T-helper 1 cell treated with Interleukin-12 subunit alpha and Interleukin-12 subunit beta and Interleukin-4 antibody, amounts not matched to agents 30 μg/mL and 1 μg/mL, for 36 hours (primary cell): ENCODE results near the gene ADAMTS7.
"Not testable (repeated sequence)": the region's sequence is repeated elsewhere in the genome, so short reads cannot be mapped to it uniquely, and the experiment has no call there.

Source experiments
- H3K27ac Mint-ChIP-seq: one replicate; pipeline ENCODE4 v1.8.0; 2021; ENCODE audit warnings: mild to moderate bottlenecking, mixed read lengths
- H3K27me3 Mint-ChIP-seq: one replicate; pipeline ENCODE4 v1.8.0; 2021; ENCODE audit warnings: low read depth, mixed read lengths
- H3K36me3 Mint-ChIP-seq: one replicate; pipeline ENCODE4 v1.8.0; 2021; ENCODE audit warnings: low read depth, mixed read lengths
- H3K4me1 Mint-ChIP-seq: one replicate; pipeline ENCODE4 v1.8.0; 2021; ENCODE audit warnings: low read depth, mixed read lengths
- H3K4me3 Mint-ChIP-seq: one replicate; pipeline ENCODE4 v1.8.0; 2021; ENCODE audit warnings: mild to moderate bottlenecking, moderate library complexity, mixed read lengths
- H3K9me3 Mint-ChIP-seq: one replicate; pipeline ENCODE4 v1.8.0; 2021; ENCODE audit warnings: mixed read lengths

Gene ADAMTS7

DNA sequence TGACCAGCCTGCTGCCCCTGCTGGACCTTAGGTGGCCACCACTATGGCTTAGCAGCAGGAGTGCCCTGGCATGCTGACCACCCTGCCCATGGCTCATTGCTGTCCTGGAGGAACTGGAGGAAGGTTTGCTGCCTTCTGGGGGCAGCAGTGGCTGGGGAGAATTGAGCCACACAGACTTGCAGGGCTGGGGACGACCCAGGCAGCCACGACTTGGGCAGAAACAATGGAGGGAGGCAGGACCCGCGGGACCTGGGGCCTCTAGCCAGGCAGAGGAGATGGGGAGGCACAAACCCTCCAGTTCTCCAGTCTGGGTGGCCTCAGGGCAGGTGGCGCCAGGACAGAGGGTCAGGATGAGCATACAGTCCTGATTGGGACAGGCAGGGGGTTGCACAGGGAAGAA is 32.8 kb downstream of the ADAMTS7 start:
- Mint-ChIP-seq H3K4me1 (no peaks in the 10 kb centered on the region), H3K27me3 (no peaks in the 10 kb centered on the region), H3K9me3 (no peaks in the 10 kb centered on the region), H3K4me3 (no peak overlapping the region), H3K36me3 (no peaks in the 10 kb centered on the region), H3K27ac (no peak overlapping the region)

DNA sequence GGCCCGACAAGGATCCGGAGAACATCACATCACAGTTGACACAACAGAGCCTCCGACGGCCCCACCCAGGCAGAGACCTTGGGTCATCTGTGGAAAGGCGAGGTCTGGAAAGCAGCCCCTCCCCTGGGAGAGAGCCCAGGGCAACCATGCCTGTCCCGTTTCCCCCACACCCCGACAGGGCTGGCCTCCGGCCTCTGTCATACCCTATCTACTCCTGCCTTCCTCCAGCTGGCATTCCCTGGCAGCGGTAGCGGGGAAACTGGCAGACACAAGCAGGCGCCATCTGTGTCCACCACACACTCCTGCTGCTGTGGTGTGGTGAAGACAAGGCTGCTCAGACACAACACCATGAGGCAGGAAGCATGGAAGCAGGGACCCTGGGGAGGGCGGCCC is 33.3 kb downstream of the ADAMTS7 start:
- not testable (repeated sequence) for H3K27me3 Mint-ChIP-seq, H3K9me3 Mint-ChIP-seq, H3K4me1 Mint-ChIP-seq, H3K4me3 Mint-ChIP-seq, H3K36me3 Mint-ChIP-seq
- peak overlapping the region; percentile 26 for H3K27ac Mint-ChIP-seq

DNA sequence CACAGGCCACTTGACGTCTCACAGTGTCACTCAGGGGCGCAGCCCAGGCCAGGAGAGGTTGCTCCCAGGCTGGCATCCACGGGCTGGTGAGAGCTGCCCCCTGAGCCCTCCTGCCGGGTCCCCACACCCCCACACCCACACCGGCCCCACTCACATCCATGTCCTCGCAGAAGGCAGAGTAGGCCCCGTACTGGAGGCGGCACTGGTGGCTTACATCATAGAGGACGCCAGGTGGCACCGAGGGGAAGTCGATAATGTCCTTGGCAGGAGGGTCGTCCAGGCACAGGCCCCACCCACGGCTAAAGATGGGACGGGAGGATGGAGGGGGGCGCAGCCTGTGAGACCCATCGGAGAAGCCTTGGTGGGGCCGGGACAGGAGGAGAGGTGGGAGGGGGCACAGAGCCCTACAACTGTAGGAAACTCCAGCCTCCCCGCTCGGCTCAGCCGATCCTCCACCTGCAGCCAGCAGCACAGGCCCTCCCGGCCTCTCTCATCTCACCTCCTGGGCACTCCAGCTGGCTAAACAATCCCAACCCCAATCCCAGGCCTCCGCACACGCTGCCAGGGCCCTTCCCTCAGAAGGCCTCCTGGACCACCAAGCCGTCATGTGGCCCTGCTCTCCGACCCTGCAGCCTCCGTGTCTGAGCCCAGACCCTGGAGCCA is 33.8 kb downstream of the ADAMTS7 start:
- H3K27me3 Mint-ChIP-seq, H3K36me3 Mint-ChIP-seq, H3K9me3 Mint-ChIP-seq, H3K4me1 Mint-ChIP-seq, H3K4me3 Mint-ChIP-seq: not testable (repeated sequence)
- H3K27ac Mint-ChIP-seq, result peak overlapping the region; percentile 26

DNA sequence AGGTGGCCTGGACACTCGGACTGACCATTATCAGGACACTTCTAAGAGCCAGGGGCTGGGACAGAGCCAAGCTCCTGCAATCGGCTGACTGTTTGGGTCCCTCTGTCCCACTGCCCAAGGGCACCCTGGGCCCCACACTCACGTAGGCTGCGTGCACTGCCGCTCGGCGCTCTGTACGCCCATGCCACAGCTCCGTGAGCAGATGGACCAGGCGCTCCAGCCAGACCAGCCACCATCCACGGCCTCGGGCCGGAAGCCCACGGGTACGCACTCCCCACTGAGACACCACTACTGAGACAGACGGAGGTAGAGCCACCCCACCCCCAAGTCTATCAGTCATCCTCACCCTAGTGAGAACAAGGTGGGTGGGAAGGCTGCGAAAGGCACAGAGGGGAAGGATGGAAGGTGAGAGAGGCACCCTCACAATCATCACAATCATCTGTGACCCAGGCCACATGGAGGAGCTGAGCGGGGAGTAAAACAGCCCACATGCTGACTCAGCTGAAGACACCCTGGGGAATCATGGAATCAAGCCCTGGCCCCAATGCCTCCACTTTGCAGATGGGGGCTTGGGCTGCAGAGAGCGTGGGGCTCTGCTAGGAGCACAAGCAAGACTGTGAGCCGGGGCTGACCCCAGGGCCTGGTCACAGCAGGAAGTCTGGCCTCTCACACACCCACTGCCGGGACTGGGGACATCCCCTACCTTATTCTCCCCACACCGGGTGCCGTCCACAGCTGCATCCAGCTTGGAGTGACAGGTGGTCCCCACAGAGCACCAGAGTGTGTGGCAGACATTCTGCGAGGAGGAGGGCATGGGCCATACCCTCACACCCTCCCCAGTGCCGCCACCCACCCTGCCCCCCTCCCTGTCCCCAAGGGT is 35.0 kb downstream of the ADAMTS7 start:
- H3K9me3 Mint-ChIP-seq, H3K27ac Mint-ChIP-seq, H3K4me1 Mint-ChIP-seq, H3K27me3 Mint-ChIP-seq, H3K4me3 Mint-ChIP-seq, H3K36me3 Mint-ChIP-seq: not testable (repeated sequence)

DNA sequence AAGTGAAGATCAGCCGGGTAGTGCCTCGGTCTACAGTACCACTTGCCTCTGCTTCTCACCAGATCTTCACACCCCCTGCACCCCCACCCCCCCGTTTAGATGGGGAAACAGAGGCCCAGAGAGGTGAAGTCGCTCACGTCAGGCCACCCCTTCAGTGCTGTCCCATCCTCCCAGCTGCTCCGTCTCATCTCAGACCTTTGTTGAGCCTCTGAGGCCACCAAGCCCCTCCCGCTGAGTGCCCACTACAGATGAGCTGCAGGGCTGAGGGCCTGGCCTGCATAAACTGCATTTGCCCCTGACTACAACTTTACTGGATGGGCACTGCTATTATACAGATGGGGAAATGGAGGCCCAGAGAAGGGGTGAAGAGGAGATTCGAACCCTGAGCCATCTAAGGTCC is 35.8 kb downstream of the ADAMTS7 start:
- Mint-ChIP-seq H3K4me1 (no peaks in the 10 kb centered on the region), H3K4me3 (no peak overlapping the region), H3K27ac (no peak overlapping the region), H3K27me3 (no peaks in the 10 kb centered on the region), H3K36me3 (no peaks in the 10 kb centered on the region), H3K9me3 (no peaks in the 10 kb centered on the region)

DNA sequence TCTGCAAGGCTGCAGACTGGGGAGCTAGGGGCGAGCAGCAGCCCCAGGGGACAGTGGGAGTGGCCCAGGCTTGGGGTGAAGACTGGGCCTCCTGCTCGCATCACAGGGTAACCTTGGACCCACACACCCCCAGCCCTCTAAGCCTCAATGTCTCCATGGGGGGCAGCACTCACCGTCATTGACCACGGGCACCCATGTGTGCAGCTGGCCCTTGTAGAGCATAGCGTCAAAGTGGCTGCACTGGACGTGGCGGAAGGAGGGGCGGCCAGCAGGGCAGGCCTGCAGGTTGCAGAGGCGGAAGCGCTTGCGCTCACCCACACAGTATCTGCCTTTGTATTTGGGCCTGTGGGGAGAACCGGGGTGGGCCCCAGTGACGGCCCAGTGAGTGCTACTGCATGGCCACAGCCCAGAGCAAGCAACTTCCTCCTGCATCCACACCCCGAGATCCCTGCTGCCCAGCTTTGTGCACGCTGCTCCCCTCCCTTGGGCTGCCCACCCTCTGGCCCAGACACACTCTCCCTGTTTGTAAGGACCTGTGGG is 36.7 kb downstream of the ADAMTS7 start:
- H3K4me3 Mint-ChIP-seq, H3K27me3 Mint-ChIP-seq, H3K4me1 Mint-ChIP-seq, H3K27ac Mint-ChIP-seq, H3K9me3 Mint-ChIP-seq, H3K36me3 Mint-ChIP-seq: not testable (repeated sequence)

DNA sequence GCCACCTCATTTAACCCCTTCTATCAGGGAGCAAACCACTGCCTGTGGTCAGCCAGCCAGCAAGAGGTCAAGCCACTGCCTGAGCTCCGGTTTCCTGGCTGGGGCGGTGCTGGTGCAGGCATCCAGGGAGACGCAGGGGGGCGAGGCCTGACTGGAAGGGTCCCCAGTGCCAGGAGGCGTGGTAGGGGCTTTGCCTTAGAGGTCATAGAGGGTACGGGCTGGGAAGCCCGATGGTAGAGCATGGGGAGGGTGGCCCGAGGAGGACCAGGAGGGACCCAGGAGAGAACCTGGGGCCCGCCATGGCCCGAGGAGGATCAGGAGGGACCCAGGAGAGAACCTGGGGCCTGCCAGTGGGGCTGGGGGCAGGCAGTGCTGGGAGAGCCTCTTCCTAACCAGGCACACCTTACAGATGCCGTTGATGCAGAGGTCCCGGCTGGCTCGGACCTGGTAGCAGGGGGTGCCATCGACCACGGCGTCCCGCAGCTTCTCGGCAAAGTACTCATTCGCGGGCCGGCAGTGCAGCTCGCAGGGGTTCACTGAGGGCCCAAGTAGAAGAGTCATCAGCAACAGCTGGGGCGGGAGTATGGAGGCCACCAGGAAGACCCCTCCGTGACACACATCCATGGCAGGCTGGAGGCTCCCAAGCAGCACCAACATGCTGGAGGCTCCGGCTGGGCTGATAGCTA is 37.4 kb downstream of the ADAMTS7 start:
- H3K36me3 Mint-ChIP-seq, H3K27me3 Mint-ChIP-seq, H3K4me1 Mint-ChIP-seq, H3K9me3 Mint-ChIP-seq, H3K4me3 Mint-ChIP-seq, H3K27ac Mint-ChIP-seq: not testable (repeated sequence)

DNA sequence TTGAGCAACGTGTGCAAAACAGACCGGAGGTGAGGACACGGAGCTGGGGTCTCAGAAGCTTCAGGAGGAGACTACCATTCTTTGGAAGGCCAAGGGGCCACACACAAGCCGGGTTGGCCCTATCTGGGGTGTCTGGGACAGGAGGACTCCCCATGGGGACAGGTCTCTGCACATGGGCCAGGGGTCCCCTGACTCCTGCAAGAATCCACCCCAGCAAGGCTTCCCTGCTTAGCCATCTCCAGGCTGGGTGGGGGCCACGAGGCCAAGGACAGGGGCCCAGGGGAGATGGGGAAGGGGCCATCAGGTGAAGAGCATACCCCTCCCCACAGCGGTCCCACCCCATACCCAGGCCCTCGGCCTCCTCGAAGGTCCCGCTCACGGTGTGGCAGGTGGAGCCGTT is 38.5 kb downstream of the ADAMTS7 start:
- Mint-ChIP-seq H3K27me3 (no peaks in the 10 kb centered on the region), H3K27ac (no peak overlapping the region), H3K9me3 (no peaks in the 10 kb centered on the region)

DNA sequence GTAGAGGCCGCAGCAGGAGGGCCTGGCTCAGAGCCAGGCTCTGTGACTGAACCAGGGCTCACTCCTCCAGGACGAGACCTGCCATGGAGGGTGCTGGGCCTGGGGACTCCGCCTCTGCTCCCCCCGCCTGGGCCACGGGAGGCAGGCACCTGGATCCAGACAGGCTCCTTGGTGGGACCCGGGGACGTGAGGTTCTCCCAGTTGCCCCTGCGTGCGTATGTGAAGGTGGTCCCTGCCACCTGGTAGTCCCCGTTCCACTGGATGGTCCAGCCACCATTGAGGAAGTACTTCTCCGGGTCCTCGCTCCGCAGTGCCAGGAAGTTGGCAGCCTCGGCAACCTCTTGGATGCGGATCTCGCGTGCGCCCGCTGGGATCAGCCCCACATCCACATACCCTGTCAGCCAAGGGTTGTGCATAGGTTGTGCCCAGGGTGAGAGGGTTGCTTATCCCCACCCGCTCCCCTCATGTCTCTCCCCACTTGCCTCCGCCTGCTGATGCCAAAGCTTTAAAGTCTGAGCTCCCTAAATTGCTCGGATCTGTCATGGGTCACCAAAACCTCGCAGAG is 39.7 kb downstream of the ADAMTS7 start:
- not testable (repeated sequence) for H3K4me1 Mint-ChIP-seq, H3K4me3 Mint-ChIP-seq, H3K36me3 Mint-ChIP-seq, H3K9me3 Mint-ChIP-seq, H3K27me3 Mint-ChIP-seq, H3K27ac Mint-ChIP-seq

More for the DNA sequence above, 38.5 kb downstream of the ADAMTS7 start:
- Mint-ChIP-seq H3K4me1 (no peaks in the 10 kb centered on the region), H3K36me3 (no peaks in the 10 kb centered on the region), H3K4me3 (no peak overlapping the region)

DNA sequence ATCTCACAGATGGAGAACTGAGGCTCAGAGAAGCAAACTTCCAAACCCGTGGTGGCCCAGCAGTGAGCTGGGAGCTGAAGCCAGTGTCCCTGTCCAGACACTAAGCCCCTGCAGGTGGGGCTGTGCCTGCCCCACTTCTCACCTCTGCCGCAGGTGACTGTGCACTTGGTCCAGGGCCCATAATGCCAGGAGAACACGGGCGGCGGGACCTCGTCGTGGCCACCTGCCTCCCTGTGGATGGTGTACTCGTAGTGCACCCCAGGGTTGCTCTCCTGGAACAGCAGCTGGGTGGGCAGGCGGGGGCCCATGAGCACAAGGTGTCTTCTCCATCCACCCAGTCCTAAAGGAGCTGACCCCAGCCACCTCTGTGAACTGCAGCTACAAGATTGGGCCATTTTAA is 40.2 kb downstream of the ADAMTS7 start:
- H3K4me3 Mint-ChIP-seq, H3K36me3 Mint-ChIP-seq, H3K4me1 Mint-ChIP-seq, H3K27ac Mint-ChIP-seq, H3K27me3 Mint-ChIP-seq, H3K9me3 Mint-ChIP-seq: not testable (repeated sequence)

DNA sequence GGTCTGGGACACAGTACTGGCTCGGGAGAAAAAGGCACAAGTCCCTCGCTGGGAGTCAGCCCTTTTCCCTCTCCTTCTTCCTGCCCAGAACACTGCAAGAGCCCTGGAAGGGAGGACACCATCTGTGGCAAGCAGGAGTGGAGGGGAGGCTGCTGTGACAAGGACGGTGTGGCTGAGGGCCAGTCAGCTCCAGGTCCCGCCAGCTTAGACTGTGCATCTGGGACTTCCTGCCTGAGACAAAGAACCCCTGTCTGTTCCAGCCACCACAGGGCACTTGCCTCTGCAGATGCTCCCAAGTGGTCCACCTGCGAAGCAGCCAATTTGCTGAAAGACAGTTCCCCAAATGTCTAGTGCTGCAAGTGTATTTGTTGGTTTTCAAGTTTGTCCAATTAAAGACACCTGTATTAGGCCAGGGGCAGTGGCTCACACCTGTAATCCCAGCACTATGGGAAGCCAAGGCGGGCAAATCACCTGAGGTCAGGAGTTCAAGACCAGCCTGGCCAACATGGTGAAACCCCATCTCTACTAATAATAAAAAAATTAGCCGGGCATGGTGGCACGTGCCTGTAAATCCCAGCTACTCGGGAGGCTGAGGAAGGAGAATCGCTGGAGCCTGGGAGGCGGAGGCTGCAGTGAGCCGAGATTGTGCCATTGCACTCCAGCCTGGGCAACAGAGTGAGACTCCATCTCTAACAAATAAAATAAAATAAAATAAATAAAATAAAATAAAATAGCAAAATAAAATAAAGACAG is 41.6 kb downstream of the ADAMTS7 start:
- H3K27ac Mint-ChIP-seq, H3K36me3 Mint-ChIP-seq, H3K27me3 Mint-ChIP-seq, H3K4me1 Mint-ChIP-seq, H3K9me3 Mint-ChIP-seq, H3K4me3 Mint-ChIP-seq: not testable (repeated sequence)

DNA sequence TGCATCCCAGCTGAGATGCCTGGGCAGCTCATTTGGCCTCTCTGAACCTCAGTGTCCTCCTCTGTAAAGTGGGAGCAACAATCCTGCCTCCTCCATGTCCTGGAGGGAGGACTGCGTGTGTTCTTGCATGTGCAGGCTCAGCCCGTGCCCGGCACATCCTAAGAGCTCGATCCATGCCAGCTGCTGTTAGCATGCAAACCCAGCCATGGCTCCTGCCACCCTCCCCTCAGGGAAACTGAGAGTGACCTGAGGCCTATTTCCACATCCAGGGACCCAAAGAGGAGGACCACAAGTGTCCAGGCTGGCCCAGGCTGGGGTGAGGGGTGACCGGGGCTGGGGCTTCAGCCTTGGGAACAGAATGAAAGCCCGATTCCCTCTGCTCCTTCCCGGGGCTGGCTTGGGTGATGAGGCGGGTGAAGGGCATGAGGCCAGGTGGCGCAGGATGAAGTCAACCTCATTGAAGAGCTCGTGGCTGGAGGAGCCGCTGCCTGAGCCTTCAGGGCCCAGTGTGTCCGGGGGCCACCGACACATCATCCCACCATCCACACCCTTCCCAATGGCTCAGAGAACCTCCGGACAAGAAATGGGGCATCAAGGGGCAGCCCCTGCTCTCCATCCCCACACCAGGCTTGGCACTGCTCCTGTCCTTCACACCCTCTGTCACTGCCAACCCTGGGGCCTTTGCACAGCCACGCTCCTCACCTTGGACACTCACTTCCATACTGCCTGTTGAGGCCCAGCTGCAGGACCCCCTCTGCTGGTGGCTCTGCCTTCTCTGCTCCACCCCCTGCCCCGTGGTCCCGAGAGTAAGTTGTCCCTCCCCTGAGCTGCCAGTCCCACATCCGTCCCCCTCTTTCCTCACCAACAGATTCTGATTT is 42.5 kb downstream of the ADAMTS7 start:
- H3K36me3 Mint-ChIP-seq, result no peaks in the 10 kb centered on the region
- H3K27me3 Mint-ChIP-seq, result no peaks in the 10 kb centered on the region
- no peaks in the 10 kb centered on the region for H3K9me3 Mint-ChIP-seq
- H3K4me1 Mint-ChIP-seq, result no peaks in the 10 kb centered on the region
- H3K4me3 Mint-ChIP-seq, result no peak overlapping the region
- H3K27ac Mint-ChIP-seq, result no peak overlapping the region

DNA sequence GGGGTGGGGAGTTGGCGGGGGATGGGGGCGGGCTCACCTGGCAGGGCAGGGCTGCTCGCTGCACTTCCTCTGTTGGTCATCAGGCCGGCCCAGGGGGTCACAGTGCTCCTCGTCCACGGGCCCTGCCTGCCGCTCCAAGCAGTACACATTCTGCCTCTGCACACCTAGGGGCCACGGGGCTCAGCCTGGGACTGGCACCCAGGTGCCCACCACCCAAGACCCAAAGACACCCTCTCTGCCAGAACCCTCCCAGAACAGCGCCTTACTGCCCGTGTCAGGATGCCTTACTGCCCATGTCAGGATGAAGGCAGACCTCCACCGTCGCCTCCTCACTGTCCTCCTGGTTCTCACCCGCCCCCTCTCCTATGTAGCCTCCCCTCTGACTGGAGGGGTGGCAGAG is 43.2 kb downstream of the ADAMTS7 start:
- Mint-ChIP-seq H3K4me1 (no peaks in the 10 kb centered on the region), H3K36me3 (no peaks in the 10 kb centered on the region), H3K4me3 (no peak overlapping the region), H3K27ac (no peak overlapping the region), H3K27me3 (no peaks in the 10 kb centered on the region), H3K9me3 (no peaks in the 10 kb centered on the region)
